ENCODE data around the gene LRFN3. TPM values are rescaled to one million over a fixed set of nuclear protein-coding genes. Genes with fewer than 3 reads are reported as not detected.

LRFN3 gene
- total RNA-seq, 1 donor from 2014 or later: 15.3 TPM

- no peaks in the 10 kb centered on the region for H3K79me2 ChIP-seq (ENCODE audit: insufficient read depth, low read length)
- no peak overlapping the region for H3K4me3 ChIP-seq (ENCODE audit: insufficient read depth, low read depth, low read length)
- FAIRE-seq (no peak), DNase-seq (ENCODE audit: low read depth) (no peak)
- H3K36me3 ChIP-seq (ENCODE audit: insufficient read depth, low read length): no peaks in the 10 kb centered on the region
- no peak for TF ChIP-seq EZH2 (IDR thresholded peaks at IDR 0.05; ENCODE audit: insufficient read depth, low read length)
- TF ChIP-seq, protein P1, sequence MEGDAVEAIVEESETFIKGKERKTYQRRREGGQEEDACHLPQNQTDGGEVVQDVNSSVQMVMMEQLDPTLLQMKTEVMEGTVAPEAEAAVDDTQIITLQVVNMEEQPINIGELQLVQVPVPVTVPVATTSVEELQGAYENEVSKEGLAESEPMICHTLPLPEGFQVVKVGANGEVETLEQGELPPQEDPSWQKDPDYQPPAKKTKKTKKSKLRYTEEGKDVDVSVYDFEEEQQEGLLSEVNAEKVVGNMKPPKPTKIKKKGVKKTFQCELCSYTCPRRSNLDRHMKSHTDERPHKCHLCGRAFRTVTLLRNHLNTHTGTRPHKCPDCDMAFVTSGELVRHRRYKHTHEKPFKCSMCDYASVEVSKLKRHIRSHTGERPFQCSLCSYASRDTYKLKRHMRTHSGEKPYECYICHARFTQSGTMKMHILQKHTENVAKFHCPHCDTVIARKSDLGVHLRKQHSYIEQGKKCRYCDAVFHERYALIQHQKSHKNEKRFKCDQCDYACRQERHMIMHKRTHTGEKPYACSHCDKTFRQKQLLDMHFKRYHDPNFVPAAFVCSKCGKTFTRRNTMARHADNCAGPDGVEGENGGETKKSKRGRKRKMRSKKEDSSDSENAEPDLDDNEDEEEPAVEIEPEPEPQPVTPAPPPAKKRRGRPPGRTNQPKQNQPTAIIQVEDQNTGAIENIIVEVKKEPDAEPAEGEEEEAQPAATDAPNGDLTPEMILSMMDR (IDR thresholded peaks at IDR 0.05; ENCODE audit: insufficient read depth, low read depth, low read length): no peak
- no peak overlapping the region for H3K27ac Mint-ChIP-seq (ENCODE audit: unreplicated experiment)
- H3K4me1 ChIP-seq (ENCODE audit: insufficient read depth, low read length): no peaks in the 10 kb centered on the region
- H3K4me1 Mint-ChIP-seq (ENCODE audit: low read depth, unreplicated experiment): no peaks in the 10 kb centered on the region
- H3K9me3 Mint-ChIP-seq (ENCODE audit: unreplicated experiment): peaks cover 9% of the 10 kb centered on the region
- H3K27me3 ChIP-seq (ENCODE audit: insufficient read depth, low read length): peaks cover 12% of the 10 kb centered on the region
- H2AFZ ChIP-seq (ENCODE audit: low read depth, low read length): no peak overlapping the region
- H3K27me3 Mint-ChIP-seq (ENCODE audit: low read depth, unreplicated experiment): peaks cover 56% of the 10 kb centered on the region
- H3K9ac ChIP-seq (ENCODE audit: low read length): no peak overlapping the region
- no peak overlapping the region for H3K27ac ChIP-seq (ENCODE audit: low read depth, low read length)
- H3K4me3 Mint-ChIP-seq (ENCODE audit: unreplicated experiment): peak overlapping the region; percentile 57
- H3K9me3 ChIP-seq (ENCODE audit: insufficient read depth, low read depth, low read length): no peaks in the 10 kb centered on the region
- no peak overlapping the region for H3K4me2 ChIP-seq (ENCODE audit: low read length)
- no peaks in the 10 kb centered on the region for H4K20me1 ChIP-seq (ENCODE audit: insufficient read depth, low read length)
- H3K36me3 Mint-ChIP-seq (ENCODE audit: low read depth, unreplicated experiment): peaks cover 4% of the 10 kb centered on the region
These were observed 51.4 kb downstream of the LRFN3 start for GRCh38 chr19:35987571-35987896.

DNA sequence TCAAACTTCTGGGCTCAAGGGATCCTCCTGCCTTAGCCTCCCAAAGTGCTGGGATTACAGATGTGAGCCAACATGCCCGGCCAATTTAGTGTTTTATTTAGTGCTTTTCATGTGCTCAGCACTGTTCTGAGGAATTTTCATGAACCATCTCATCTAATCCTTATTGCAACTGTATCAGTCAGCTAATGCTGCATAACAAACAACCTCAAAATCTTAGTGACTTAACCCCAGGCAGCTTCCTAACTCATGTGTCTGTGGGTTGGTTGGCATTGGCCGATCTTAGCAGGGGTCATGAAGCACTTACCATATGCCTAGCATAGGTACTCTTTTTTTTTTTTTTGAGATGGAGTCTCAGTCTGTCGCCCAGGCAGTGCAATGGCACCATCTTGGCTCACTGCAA is 52.6 kb downstream of the LRFN3 start:
- no peaks in the 10 kb centered on the region for H3K9me3 ChIP-seq (ENCODE audit: insufficient read depth, low read depth, low read length)
- peaks cover 45% of the 10 kb centered on the region for H3K27me3 Mint-ChIP-seq (ENCODE audit: low read depth, unreplicated experiment)
- no peaks in the 10 kb centered on the region for H3K79me2 ChIP-seq (ENCODE audit: insufficient read depth, low read length)
- H3K36me3 ChIP-seq (ENCODE audit: insufficient read depth, low read length): no peaks in the 10 kb centered on the region
- H2AFZ ChIP-seq (ENCODE audit: low read depth, low read length): no peak overlapping the region
- H3K4me3 ChIP-seq (ENCODE audit: insufficient read depth, low read depth, low read length): no peak overlapping the region
- no peak overlapping the region for H3K27ac ChIP-seq (ENCODE audit: low read depth, low read length)
- H3K4me1 ChIP-seq (ENCODE audit: insufficient read depth, low read length): no peaks in the 10 kb centered on the region
- no peak overlapping the region for H3K4me3 Mint-ChIP-seq (ENCODE audit: unreplicated experiment)
- H3K4me2 ChIP-seq (ENCODE audit: low read length): no peak overlapping the region
- TF ChIP-seq, protein P1 (IDR thresholded peaks at IDR 0.05; ENCODE audit: insufficient read depth, low read depth, low read length): no peak
- no peak for TF ChIP-seq EZH2 (IDR thresholded peaks at IDR 0.05; ENCODE audit: insufficient read depth, low read length)
- DNase-seq (ENCODE audit: low read depth) (no peak), FAIRE-seq (no peak)
- no peak overlapping the region for H3K9ac ChIP-seq (ENCODE audit: low read length)
- peaks cover 4% of the 10 kb centered on the region for H3K36me3 Mint-ChIP-seq (ENCODE audit: low read depth, unreplicated experiment)
- peaks cover 12% of the 10 kb centered on the region for H3K27me3 ChIP-seq (ENCODE audit: insufficient read depth, low read length)
- H3K4me1 Mint-ChIP-seq (ENCODE audit: low read depth, unreplicated experiment): no peaks in the 10 kb centered on the region
- H3K9me3 Mint-ChIP-seq (ENCODE audit: unreplicated experiment): peaks cover 9% of the 10 kb centered on the region
- no peaks in the 10 kb centered on the region for H4K20me1 ChIP-seq (ENCODE audit: insufficient read depth, low read length)
- H3K27ac Mint-ChIP-seq (ENCODE audit: unreplicated experiment): no peak overlapping the region

DNA sequence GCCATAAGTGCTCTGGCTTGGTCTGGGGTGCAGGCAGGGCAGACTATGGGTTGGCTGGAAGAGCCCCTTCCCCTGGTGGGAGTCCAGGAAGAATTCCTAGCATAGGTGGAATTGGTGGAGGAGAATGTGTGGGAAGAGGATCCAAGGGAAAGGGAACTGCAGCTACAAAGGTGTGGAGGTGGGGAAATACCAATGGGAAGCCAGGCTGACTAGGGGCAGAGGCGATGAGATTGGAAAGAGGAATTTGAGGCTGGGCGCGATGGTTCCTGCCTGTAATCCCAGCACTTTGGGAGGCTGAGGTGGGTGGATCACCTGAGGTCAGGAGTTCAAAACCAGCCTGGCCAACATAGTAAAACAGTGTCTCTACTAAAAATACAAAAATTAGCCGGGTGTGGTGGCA is 54.0 kb downstream of the LRFN3 start:
- FAIRE-seq: no peak
- Mint-ChIP-seq H3K4me3 (ENCODE audit: unreplicated experiment) (no peak overlapping the region), H3K27ac (ENCODE audit: unreplicated experiment) (no peak overlapping the region), H3K36me3 (ENCODE audit: low read depth, unreplicated experiment) (peaks cover 4% of the 10 kb centered on the region), H3K27me3 (ENCODE audit: low read depth, unreplicated experiment) (peaks cover 32% of the 10 kb centered on the region), H3K4me1 (ENCODE audit: low read depth, unreplicated experiment) (peaks cover 1% of the 10 kb centered on the region), H3K9me3 (ENCODE audit: unreplicated experiment) (peaks cover 7% of the 10 kb centered on the region)
- H3K27me3 ChIP-seq (ENCODE audit: insufficient read depth, low read length): peaks cover 12% of the 10 kb centered on the region
- H3K9ac ChIP-seq (ENCODE audit: low read length): no peak overlapping the region
- no peaks in the 10 kb centered on the region for H3K9me3 ChIP-seq (ENCODE audit: insufficient read depth, low read depth, low read length)
- no peak overlapping the region for H3K27ac ChIP-seq (ENCODE audit: low read depth, low read length)
- H3K79me2 ChIP-seq (ENCODE audit: insufficient read depth, low read length): no peaks in the 10 kb centered on the region
- H3K4me1 ChIP-seq (ENCODE audit: insufficient read depth, low read length): no peaks in the 10 kb centered on the region
- H2AFZ ChIP-seq (ENCODE audit: low read depth, low read length): no peak overlapping the region
- H3K4me3 ChIP-seq (ENCODE audit: insufficient read depth, low read depth, low read length): no peak overlapping the region
- no peaks in the 10 kb centered on the region for H3K36me3 ChIP-seq (ENCODE audit: insufficient read depth, low read length)
- no peak overlapping the region for H3K4me2 ChIP-seq (ENCODE audit: low read length)
- no peaks in the 10 kb centered on the region for H4K20me1 ChIP-seq (ENCODE audit: insufficient read depth, low read length)
- TF ChIP-seq, protein P1 (IDR thresholded peaks at IDR 0.05; ENCODE audit: insufficient read depth, low read depth, low read length): no peak
- no peak for TF ChIP-seq EZH2 (IDR thresholded peaks at IDR 0.05; ENCODE audit: insufficient read depth, low read length)
- DNase-seq (ENCODE audit: low read depth): no peak

All from astrocyte (in vitro differentiated cells and primary cell).